Sigmoid colon (tissue), 7 donors: ENCODE data around the gene CHD5. TPM values are rescaled to one million over a fixed set of nuclear protein-coding genes. Genes with fewer than 3 reads are reported as not detected.

Source experiments
- DNase-seq: peaks from one replicate; pipeline ENCODE4 v3.0.0-alpha.2; 2019
- H3K27ac ChIP-seq, 4 donors: fragments of 200-600 bp; sonication (generic); one replicate each; pipeline ENCODE4 v1.5.1; 2016 to 2019; ENCODE audit warnings: mild to moderate bottlenecking in 1 of 4
- H3K27me3 ChIP-seq, 3 donors: fragments of 200-600 bp; sonication (generic); one replicate each; pipeline ENCODE4 v1.5.1; 2019; ENCODE audit warnings: mild to moderate bottlenecking in 1 of 3
- H3K36me3 ChIP-seq, 4 donors: fragments of 200-600 bp; sonication (generic); one replicate each; pipeline ENCODE4 v1.5.1; 2016 to 2019
- H3K4me1 ChIP-seq, 4 donors: fragments of 200-600 bp; sonication (generic); one replicate each; pipeline ENCODE4 v1.5.1; 2017 to 2019
- H3K4me3 ChIP-seq, 4 donors: fragments of 200-600 bp; sonication (generic); one replicate each; pipeline ENCODE4 v1.5.1; 2017 to 2019; ENCODE audit warnings: mild to moderate bottlenecking in 2 of 4, moderate library complexity in 1 of 4
- H3K9me3 ChIP-seq, 4 donors: fragments of 200-600 bp in 3 of 4; sonication (generic) in 3 of 4; one replicate each; pipeline versions ENCODE4 v1.5.1 to v1.6.1; 2013 to 2019
- EP300 ChIP-seq, 4 donors: sonication (generic); formaldehyde crosslinking; IDR thresholded peaks; one replicate each; pipeline ENCODE4 v1.6.1; 2017; ENCODE audit warnings: antibody characterized with exemption in 4 of 4
- POLR2A ChIP-seq, 2 donors: fragments of 450-650 bp; IDR thresholded peaks; one replicate each; pipeline ENCODE4 v1.6.1; 2016; ENCODE audit warnings: antibody characterized with exemption in 2 of 2, mild to moderate bottlenecking in 2 of 2, moderate library complexity in 2 of 2
- POLR2AphosphoS5 ChIP-seq, 4 donors: sonication (generic); formaldehyde crosslinking; IDR thresholded peaks; one replicate each; pipeline ENCODE4 v1.6.1; 2017; ENCODE audit warnings: antibody characterized with exemption in 4 of 4
- WGBS, 2 donors: extraction: QIAGEN DNeasy Blood & Tissue Kit; methylation state at CpG; one replicate each; pipeline ENCODE4 v1.1.7; 2013; 5-methylcytosine and 5-hydroxymethylcytosine counted together
- intact Hi-C: fragments of 100-400 bp; cut with DNase I; formaldehyde crosslinking; loops from one replicate; pipeline ENCODE4 v1.15.1; 2023
- polyA plus RNA-seq, 3 donors: library from polyadenylated mRNA; stranded (reverse); fragments of 200-250 nt; gene quantifications; one replicate each; pipeline ENCODE4 v1.2.3, GENCODE V29; 2013
- total RNA-seq, 4 donors: library from RNA; depleted of rRNA; stranded (reverse); fragments of >200 nt; gene quantifications; one replicate each; pipeline ENCODE4 v1.1.0, GENCODE V29; 2016
- TF ChIP-seq, protein P1 (sequence below), 4 experiments: fragments of 450-650 bp in 3 of 4; fragments of 200-600 bp in 1 of 4; IDR thresholded peaks; one replicate each; pipeline ENCODE4 v1.5.1; 2016 to 2019; ENCODE audit warnings: antibody characterized with exemption in 4 of 4, mild to moderate bottlenecking in 3 of 4, moderate library complexity in 2 of 4
- donor health status: healthy with polysubstance abuse.
- donor health status: Bipolar disorder and iron deficiency.
- donor health status: healthy.

The CHD5 gene
- total and polyA plus RNA-seq, 7 donors: 0.49 to 2.8 (median 1.4) TPM; not detected in 2

DNA sequence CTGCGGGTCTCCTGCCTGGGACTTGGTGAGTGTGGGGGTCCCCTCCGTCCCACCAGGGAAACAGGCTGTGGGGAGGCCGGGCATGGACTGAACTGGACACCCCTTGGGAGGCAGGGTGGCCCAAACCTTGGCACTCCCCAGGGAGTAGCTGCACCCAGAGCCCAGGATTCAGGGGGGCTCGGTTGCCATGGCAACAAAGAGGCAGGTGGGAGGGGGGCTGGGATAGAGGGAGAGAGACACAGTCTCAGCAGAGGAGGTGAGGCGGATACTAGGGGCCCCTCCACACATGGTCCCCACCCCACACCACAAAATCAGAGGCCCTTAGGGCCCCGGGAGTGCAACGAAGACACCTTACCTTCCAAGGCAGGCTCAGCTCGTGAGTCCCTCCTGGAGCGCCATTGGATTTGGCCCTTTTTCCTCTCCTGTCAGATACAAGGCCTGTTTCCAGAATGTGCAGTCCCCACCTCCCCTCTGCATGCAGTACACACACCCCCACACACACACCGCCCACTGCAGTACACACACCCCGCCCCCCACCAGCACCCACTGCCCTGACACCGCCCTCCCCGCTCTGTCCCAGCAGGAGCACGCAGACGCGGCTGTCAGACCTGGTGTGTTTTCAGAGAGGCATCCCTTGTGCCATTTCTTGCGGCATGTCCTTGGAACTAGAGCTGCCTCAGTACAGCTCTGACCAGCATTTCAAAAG is 107.2 kb downstream of the CHD5 start:
- TF ChIP-seq, protein P1, sequence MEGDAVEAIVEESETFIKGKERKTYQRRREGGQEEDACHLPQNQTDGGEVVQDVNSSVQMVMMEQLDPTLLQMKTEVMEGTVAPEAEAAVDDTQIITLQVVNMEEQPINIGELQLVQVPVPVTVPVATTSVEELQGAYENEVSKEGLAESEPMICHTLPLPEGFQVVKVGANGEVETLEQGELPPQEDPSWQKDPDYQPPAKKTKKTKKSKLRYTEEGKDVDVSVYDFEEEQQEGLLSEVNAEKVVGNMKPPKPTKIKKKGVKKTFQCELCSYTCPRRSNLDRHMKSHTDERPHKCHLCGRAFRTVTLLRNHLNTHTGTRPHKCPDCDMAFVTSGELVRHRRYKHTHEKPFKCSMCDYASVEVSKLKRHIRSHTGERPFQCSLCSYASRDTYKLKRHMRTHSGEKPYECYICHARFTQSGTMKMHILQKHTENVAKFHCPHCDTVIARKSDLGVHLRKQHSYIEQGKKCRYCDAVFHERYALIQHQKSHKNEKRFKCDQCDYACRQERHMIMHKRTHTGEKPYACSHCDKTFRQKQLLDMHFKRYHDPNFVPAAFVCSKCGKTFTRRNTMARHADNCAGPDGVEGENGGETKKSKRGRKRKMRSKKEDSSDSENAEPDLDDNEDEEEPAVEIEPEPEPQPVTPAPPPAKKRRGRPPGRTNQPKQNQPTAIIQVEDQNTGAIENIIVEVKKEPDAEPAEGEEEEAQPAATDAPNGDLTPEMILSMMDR (IDR thresholded peaks at IDR 0.05): no peak
- TF ChIP-seq POLR2AphosphoS5 (IDR thresholded peaks at IDR 0.05): no peak
- TF ChIP-seq EP300 (IDR thresholded peaks at IDR 0.05): no peak
- TF ChIP-seq POLR2A (IDR thresholded peaks at IDR 0.05): no peak
- Histone ChIP-seq H3K36me3 (peaks cover 0 to 6% (median 0%) of the 10 kb centered on the region in 4 donors), H3K4me1 (no peaks in the 10 kb centered on the region), H3K27ac (no peak overlapping the region), H3K4me3 (no peak overlapping the region), H3K9me3 (no peaks in the 10 kb centered on the region), H3K27me3 (no peaks in the 10 kb centered on the region)
- 77 to 86% methylated on average over 17 of the region's 17 CpGs for WGBS, 2 donors
- no peak for DNase-seq
- intact Hi-C loops: no loop called here

DNA sequence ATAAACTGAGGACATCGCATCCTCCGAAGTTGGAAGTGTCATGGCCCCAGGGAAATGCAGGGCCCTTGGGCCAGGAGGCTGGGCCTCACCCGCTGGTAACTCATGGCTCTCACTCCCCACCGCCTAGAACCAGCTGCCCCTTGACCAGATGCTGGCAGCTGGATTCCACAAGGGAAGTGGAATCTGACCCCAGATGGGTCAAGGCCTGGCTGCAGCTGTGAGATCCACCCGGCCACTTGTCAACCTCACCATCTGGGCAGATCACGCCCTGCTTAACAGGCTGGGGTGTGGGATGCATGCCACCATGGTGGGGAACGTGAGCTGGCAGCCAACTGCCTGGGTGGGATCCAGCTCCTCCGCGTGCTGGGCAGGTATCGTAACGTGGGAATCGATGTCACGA is 108.9 kb downstream of the CHD5 start:
- peaks cover 0 to 6% (median 0%) of the 10 kb centered on the region in 4 donors for H3K36me3 ChIP-seq
- H3K27me3 ChIP-seq: no peaks in the 10 kb centered on the region
- no peak for DNase-seq
- H3K27ac ChIP-seq: no peak overlapping the region
- TF ChIP-seq POLR2AphosphoS5 (IDR thresholded peaks at IDR 0.05): no peak
- H3K9me3 ChIP-seq: no peaks in the 10 kb centered on the region
- WGBS, 2 donors: 80 to 90% methylated on average over 13 of the region's 13 CpGs
- H3K4me3 ChIP-seq: no peak overlapping the region
- no peaks in the 10 kb centered on the region for H3K4me1 ChIP-seq
- intact Hi-C loops: no loop called here

DNA sequence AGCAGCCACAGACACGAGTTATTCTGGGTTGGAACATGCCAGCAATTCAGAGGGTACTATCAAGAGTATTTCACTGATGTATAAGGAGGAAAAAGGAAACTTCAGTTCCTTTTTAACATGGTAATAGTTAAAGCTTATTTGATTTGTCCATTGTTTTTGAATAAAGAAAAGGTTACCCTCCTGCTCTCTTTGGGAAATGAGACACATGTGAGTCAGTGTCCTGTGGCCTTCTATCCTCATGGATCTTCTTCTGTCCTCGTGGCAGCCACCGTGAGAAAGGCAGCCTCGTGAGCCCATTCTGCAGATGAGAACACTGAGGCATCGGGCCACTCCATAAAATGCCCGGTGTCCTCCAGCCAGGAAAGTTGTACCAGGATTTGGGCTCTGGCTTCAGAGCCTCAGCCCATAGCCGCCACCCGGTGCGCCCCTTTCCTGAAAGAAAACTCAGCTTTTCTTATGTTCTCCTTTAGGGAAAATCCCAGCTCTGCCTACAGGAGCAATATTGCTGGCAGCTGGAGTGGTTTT is 109.6 kb downstream of the CHD5 start:
- WGBS, 2 donors: 87 to 92% methylated on average over 9 of the region's 9 CpGs
- H3K36me3 ChIP-seq: peaks cover 0 to 6% (median 0%) of the 10 kb centered on the region in 4 donors
- H3K4me1 ChIP-seq: no peaks in the 10 kb centered on the region
- TF ChIP-seq POLR2A (IDR thresholded peaks at IDR 0.05): no peak
- no peak for TF ChIP-seq POLR2AphosphoS5 (IDR thresholded peaks at IDR 0.05)
- TF ChIP-seq EP300 (IDR thresholded peaks at IDR 0.05): no peak
- H3K27me3 ChIP-seq: no peaks in the 10 kb centered on the region
- intact Hi-C loops: no loop called here
- DNase-seq: no peak
- no peak overlapping the region for H3K27ac ChIP-seq
- H3K4me3 ChIP-seq: no peak overlapping the region
- no peaks in the 10 kb centered on the region for H3K9me3 ChIP-seq

DNA sequence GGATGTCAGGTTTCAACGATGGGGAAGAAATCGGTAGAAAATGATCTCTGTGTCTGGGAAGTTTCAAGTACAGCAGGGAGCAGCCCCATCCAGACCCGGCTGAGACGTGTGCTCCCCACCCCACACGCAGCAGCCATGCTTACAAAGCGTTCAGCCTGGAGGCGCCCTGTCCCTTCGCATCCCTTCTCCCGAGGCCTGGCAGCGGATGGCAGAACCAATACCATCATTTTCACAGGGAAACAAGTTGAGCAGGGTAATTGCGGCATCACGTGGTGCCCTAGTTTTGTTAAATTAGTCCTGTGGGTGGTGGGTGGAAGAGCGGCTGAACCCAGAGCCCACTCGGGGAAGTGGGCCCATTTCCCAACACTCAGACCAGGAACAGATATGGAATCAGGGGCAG is 110.5 kb downstream of the CHD5 start:
- Histone ChIP-seq H3K9me3 (no peaks in the 10 kb centered on the region), H3K4me1 (no peaks in the 10 kb centered on the region), H3K27ac (no peak overlapping the region), H3K4me3 (no peak overlapping the region), H3K27me3 (no peaks in the 10 kb centered on the region), H3K36me3 (peaks cover 0 to 6% (median 0%) of the 10 kb centered on the region in 4 donors)
- DNase-seq: no peak
- no peak for TF ChIP-seq POLR2AphosphoS5 (IDR thresholded peaks at IDR 0.05)
- TF ChIP-seq, protein P1 (IDR thresholded peaks at IDR 0.05): no peak
- no peak for TF ChIP-seq POLR2A (IDR thresholded peaks at IDR 0.05)
- no peak for TF ChIP-seq EP300 (IDR thresholded peaks at IDR 0.05)
- intact Hi-C loops: no loop called here
- 84 to 86% methylated on average over 14 of the region's 14 CpGs for WGBS, 2 donors

DNA sequence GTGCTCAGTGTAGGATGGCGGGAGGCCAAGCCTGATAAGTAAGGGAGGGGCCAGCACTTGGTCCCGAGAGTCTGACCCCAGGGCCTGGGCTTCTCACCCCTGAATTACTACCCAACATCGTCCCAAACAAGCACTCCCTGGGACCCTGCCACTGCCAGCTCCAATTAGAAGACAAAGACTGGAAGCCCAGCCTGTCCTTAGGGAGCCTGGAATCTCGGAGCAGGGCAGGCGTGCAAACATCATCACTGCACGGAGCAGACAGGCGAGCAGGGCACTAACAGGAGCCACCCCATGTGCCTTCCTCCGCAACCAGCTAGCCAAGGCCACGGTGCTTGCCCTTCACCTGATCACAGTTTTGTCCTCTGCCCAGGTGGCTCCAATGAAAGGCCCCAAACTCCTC is 111.2 kb downstream of the CHD5 start:
- H3K4me3 ChIP-seq: no peak overlapping the region
- WGBS, 2 donors: 73 to 86% methylated on average over 9 of the region's 9 CpGs
- intact Hi-C loops: no loop called here

More for the DNA sequence above, 111.2 kb downstream of the CHD5 start:
- Histone ChIP-seq H3K27ac (no peak overlapping the region), H3K9me3 (no peaks in the 10 kb centered on the region), H3K36me3 (peaks cover 0 to 2% (median 0%) of the 10 kb centered on the region in 4 donors), H3K4me1 (no peaks in the 10 kb centered on the region), H3K27me3 (no peaks in the 10 kb centered on the region)
- no peak for DNase-seq
- TF ChIP-seq POLR2A (IDR thresholded peaks at IDR 0.05): no peak
- TF ChIP-seq, protein P1 (IDR thresholded peaks at IDR 0.05): no peak
- no peak for TF ChIP-seq POLR2AphosphoS5 (IDR thresholded peaks at IDR 0.05)
- no peak for TF ChIP-seq EP300 (IDR thresholded peaks at IDR 0.05)
